DMS114 treated with DMSO at 0.1 percent for 48 hours (cell line): ENCODE data around the gene TCF20.

Source experiments
- DNase-seq: peaks from one replicate; lab custom pipeline; 2025; ENCODE audit not compliant: unreplicated experiment; lab: John Stamatoyannopoulos, UW

Gene TCF20

DNA sequence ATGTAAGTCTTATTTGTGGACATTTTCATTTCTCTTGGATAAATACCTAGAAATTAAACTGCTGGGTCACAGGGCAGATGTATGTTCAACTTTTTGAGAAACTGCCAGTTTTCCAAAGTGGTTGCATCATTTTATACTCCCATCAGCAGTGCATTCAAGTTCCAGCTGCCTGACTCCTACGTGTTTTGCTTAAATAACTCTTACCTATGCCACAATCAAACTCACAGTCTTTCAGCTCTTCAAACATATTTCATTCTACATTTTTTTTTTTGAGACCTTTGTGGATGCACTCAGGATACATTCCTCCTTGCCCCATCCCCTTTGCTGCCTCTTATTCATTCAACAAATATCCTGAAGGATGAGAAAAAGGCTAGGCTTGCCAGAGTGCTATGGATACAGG is 9.2 kb downstream of the TCF20 start:
- DNase-seq = no peak

DNA sequence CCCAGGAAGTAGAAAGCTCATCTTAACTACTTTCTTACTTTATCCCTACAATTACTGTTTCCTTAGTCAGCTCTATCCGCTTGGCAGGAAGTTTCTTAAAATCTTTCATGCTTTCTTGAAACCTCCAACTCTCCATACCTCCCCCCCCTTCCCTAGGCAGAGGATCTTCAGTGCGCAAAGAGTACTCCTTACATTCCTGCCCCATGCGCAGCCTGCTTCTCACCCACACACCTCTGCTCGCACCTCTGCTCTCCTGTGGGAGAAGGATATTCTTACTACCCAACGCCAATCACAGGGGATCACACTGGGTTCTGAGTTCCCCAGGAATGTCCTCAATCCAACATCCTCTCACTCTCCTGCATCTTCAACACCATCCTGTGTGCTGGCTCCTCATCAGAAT is 12.3 kb downstream of the TCF20 start:
- no peak for DNase-seq

DNA sequence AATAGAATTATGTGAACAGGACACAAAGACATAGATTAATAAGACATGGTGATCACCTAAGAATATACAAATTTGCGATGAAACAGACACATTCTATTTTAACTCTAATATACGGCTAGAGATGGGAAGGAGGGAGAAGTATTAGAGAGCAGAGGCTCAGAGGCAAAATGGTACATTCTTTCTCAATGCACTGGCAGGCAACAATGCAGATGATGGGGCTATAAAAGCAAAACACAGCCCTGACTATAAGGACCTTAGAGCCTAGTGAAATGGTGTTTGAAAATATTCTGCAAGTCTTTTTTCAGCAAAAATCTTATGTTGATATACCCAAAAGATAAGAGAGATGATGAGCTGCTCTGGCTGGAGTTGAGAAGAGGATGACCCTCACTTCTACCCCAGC is 13.1 kb downstream of the TCF20 start:
- DNase-seq = no peak

- DNase-seq = no peak
Measured at GRCh38 chr22:42256930-42257329, 13.5 kb downstream of the TCF20 start.

GRCh38 chr22:42256220-42256619 is 14.2 kb downstream of the TCF20 start:
- no peak for DNase-seq

DNA sequence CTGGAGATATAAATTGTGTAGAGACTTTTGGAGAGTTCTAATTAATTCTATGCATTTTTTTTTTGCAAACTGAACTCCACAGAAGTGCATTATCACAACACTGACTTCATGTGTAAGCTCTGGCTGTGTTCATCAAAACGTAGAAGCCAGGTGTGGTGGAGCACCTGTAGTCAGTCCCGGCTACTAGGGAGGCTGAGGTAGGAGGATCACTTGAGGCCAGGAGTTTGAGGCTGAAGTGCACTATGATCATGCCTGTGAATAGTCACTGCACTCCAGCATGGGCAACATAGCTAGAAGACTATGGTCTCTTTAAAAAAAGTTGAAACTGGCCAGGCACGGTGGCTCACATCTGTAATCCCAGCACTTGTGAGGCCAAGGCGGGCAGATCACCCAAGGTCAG is 20.6 kb downstream of the TCF20 start:
- DNase-seq = no peak

GRCh38 chr22:42248995-42249394 is 21.5 kb downstream of the TCF20 start:
- DNase-seq = no peak

DNA sequence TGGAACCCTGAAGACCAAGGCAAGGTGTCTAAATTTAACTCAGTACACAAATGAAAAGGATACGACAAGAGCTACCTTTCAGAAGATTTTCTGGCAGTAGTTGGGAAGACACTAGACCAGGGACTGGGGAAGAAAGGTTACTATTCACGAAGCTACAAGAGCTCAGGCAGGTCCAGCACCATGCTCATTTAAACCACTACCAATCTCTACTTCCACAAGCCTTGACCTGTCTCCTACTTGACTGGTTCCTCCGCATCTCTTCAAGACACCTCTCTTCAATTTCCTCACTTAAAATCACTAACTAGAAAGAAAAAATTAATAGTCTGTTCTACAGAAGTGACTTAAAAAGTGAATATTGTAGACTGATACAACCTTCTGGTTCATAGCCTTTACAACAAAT is 22.9 kb downstream of the TCF20 start:
- no peak for DNase-seq

GRCh38 chr22:42243802-42244060 is 26.7 kb downstream of the TCF20 start:
- DNase-seq = no peak

- no peak for DNase-seq
Measured at GRCh38 chr22:42236848-42237247, 33.6 kb downstream of the TCF20 start.

DNA sequence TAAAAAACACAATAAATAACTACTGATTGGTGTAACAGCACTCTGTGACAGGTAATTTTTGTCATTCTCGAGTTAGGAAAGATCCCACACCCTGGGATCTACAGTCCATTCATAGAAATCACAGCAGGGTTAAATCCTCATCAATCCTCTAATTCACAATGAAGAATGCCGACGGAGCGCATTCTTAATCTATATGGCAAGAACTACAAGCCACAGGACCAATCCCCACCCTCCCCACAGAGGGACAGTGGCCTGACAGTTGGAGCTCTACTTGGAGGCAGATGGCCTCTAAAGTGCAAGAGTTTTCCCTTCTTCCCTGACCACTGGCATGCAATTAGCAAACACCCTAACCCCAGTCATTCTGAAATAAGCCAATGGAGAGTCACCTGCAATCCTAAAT is 34.2 kb downstream of the TCF20 start:
- DNase-seq = no peak

- DNase-seq = no peak
Measured at GRCh38 chr22:42233879-42234278, 36.6 kb downstream of the TCF20 start.

DNA sequence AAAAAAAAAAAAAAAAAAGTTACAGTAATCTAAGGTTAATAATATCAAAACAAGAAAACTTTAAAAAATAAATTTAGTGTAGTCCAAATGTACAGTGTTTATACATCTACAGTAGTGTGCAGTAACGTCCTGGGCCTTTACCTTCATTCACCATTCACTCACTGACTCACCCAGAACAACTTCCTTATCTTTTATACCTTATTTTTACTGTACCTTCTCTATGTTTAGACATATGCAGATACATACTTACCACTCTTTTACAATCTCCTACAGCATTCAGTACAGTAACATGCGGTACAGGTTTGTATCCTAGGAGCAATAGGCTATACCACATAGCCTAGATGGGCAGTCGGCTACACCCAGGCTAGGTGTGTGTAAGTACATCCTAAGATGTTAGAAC is 38.5 kb downstream of the TCF20 start:
- DNase-seq = no peak

GRCh38 chr22:42229455-42230149 is 40.9 kb downstream of the TCF20 start:
- no peak for DNase-seq

- no peak for DNase-seq
Measured at GRCh38 chr22:42228483-42228882, 42.0 kb downstream of the TCF20 start.

DNA sequence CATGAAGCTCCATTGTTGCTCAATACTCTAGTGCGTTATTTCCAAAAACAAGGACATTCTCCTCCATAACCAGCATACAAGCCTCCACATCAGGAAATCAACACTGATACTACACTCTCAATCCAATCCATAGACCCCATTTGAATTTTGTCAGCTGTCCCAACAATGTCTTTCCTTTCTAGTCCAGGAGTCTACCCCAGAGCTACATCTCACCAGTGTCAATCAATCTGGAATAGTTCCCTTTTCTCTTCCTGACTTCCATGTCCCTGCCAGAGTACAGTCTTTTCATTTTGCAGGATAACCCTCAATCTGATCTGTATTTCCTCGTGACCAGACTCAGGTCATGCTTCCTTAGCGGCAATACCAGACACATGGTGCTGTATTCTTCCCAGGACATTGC is 43.0 kb downstream of the TCF20 start:
- DNase-seq = no peak

DNA sequence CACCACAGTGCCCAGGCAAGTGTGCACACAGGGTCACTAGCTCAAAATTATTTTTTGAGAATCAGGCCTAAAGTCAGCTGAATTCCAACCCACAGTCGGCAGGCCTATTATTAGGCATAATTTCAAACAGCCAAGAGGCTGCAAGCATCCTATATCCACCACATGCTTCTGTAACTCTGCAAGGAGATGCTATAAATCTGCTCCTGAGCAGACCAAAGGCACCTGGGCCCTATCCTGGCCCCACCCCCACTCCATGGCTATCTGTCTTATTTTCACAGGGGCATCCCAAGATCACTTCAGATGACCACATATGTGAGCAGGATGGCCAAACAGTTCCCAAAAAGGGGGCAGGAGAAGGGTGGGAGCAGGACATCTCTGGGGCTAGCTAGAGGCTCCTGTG is 44.6 kb downstream of the TCF20 start:
- no peak for DNase-seq

- DNase-seq = no peak
Measured at GRCh38 chr22:42222140-42222539, 48.3 kb downstream of the TCF20 start.
